ENCODE measurements around the gene PDK1. TPM values are rescaled to one million over a fixed set of nuclear protein-coding genes. Genes with fewer than 3 reads are reported as not detected.

Gene PDK1
- 13.2 and 16.4 TPM in 2 replicates for total RNA-seq

GRCh38 chr2:172555522-172556283 lies at the start of gene PDK1:
Gene PDK1 (plus strand): TSS chr2:172556090. CDS start chr2:172556151, 61 bp downstream.

Small RNAs within 50 kb of the gene (small RNA-seq; reads per million reads assigned to genes)
- not detected for gene RF00019

Other genes with a start within 250 kb of the PDK1 start
- 0.37 and 2.5 TPM in 2 replicates for gene ITGA6, start 128.5 kb upstream of the PDK1 start, total RNA-seq
- gene RAPGEF4, start 179.8 kb downstream of the PDK1 start, total RNA-seq: under 0.01 TPM in 1 of 2 replicates, not detected in the other

Data from subcutaneous preadipocyte (primary cell).